ENCODE data around the gene GABRG3. TPM values are rescaled to one million over a fixed set of nuclear protein-coding genes. Genes with fewer than 3 reads are reported as not detected.

GABRG3 gene
- total RNA-seq, 1 donor from 2014 or later: 0.24 TPM

DNA sequence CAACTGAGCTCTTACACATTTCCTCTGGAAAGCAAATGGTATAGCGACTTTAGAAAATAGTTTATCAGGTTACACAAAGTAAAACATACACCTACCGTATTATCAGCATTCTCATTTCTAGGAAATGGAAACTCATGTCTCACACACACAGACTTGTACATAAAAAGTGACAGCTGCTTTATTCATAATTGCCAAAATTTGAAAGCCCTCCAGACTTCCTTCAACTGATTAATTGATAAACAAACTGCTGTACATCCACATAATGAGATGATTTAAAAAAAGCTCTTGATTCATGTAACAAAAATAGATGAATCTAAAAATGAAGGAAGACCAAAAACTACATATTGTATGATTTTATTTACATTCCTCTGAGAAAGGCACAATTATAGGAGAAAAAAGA, 425.5 kb downstream of the GABRG3 start:
- Mint-ChIP-seq H3K9me3 (ENCODE audit: low read depth) (peaks cover 10% of the 10 kb centered on the region), H3K4me3 (ENCODE audit: low read depth) (no peak overlapping the region), H3K27ac (no peak overlapping the region), H3K27me3 (no peaks in the 10 kb centered on the region), H3K4me1 (ENCODE audit: low read depth) (peaks cover 3% of the 10 kb centered on the region), H3K36me3 (ENCODE audit: insufficient read depth) (no peaks in the 10 kb centered on the region)
- TF ChIP-seq, protein P1, sequence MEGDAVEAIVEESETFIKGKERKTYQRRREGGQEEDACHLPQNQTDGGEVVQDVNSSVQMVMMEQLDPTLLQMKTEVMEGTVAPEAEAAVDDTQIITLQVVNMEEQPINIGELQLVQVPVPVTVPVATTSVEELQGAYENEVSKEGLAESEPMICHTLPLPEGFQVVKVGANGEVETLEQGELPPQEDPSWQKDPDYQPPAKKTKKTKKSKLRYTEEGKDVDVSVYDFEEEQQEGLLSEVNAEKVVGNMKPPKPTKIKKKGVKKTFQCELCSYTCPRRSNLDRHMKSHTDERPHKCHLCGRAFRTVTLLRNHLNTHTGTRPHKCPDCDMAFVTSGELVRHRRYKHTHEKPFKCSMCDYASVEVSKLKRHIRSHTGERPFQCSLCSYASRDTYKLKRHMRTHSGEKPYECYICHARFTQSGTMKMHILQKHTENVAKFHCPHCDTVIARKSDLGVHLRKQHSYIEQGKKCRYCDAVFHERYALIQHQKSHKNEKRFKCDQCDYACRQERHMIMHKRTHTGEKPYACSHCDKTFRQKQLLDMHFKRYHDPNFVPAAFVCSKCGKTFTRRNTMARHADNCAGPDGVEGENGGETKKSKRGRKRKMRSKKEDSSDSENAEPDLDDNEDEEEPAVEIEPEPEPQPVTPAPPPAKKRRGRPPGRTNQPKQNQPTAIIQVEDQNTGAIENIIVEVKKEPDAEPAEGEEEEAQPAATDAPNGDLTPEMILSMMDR (IDR thresholded peaks at IDR 0.05; ENCODE audit: unreplicated experiment): no peak
- DNase-seq (ENCODE audit: low spot score, unreplicated experiment): no peak

DNA sequence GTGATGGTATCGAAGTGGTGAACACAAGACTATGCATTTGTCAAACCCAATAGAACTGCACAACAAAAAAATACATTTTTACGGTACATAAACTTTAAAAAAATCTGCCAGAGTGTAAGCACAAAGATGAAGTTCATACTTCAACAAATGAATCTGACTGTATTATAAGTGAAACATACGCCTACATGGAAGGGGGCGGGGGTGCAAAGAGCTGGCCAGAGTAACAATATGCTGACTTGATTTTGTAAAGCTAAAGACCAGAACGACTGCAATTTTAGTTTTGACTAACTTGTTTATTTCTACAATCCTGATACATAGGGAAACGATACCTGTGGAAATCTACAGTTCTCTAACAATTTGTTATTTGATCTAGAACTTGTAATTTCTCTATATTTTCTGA, 426.0 kb downstream of the GABRG3 start:
- Mint-ChIP-seq H3K4me3 (ENCODE audit: low read depth) (no peak overlapping the region), H3K36me3 (ENCODE audit: insufficient read depth) (no peaks in the 10 kb centered on the region), H3K9me3 (ENCODE audit: low read depth) (peaks cover 10% of the 10 kb centered on the region), H3K4me1 (ENCODE audit: low read depth) (peaks cover 3% of the 10 kb centered on the region), H3K27me3 (no peaks in the 10 kb centered on the region), H3K27ac (no peak overlapping the region)
- DNase-seq (ENCODE audit: low spot score, unreplicated experiment): no peak
- TF ChIP-seq, protein P1 (IDR thresholded peaks at IDR 0.05; ENCODE audit: unreplicated experiment): no peak

DNA sequence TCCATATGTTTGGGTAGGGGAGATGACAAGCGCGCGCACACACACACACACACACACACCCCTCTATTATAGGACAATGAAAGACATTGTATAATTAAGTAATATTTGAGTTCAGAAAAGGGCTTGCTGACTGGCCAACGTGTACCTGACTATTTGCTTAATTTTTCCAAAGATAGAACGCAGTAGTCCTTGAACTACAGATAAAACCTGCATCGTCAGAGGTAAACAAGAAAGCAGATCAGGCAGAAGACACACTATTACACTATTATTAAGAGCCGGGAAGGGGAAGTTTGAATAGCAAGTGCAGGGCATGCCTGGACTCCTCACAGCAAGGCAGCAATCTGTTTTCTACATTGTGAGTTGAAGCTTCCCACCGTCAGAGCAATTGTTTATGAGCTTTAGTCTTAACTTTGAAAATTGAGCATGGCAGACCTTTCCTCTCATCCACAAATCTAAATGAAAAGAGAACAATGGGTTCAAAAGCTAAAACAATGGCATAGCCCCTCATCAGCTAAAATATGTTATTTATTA, 427.7 kb downstream of the GABRG3 start:
- H3K27me3 Mint-ChIP-seq: no peaks in the 10 kb centered on the region
- no peak overlapping the region for H3K27ac Mint-ChIP-seq
- no peaks in the 10 kb centered on the region for H3K36me3 Mint-ChIP-seq (ENCODE audit: insufficient read depth)
- DNase-seq (ENCODE audit: low spot score, unreplicated experiment): no peak
- peaks cover 10% of the 10 kb centered on the region for H3K9me3 Mint-ChIP-seq (ENCODE audit: low read depth)
- H3K4me1 Mint-ChIP-seq (ENCODE audit: low read depth): peaks cover 3% of the 10 kb centered on the region
- TF ChIP-seq, protein P1 (IDR thresholded peaks at IDR 0.05; ENCODE audit: unreplicated experiment): no peak
- H3K4me3 Mint-ChIP-seq (ENCODE audit: low read depth): no peak overlapping the region

DNA sequence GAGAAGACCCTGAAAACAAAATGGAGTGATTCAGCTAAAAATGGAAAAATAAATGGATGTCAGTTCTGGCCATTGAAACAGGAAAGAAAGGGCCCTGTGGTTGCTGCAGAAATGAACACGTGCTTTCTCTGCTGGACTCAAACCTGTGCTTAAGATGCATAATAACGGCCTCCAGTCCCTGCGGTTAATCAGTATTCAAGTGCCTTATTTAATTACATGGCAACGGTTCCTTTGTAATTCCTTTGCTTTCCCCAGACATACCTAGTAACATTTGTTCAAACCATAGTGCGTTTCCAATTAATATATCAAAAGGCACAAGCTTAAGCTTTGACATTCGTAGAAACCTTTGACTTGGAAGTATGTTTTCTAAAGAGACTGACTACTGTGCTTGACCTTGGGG, 428.3 kb downstream of the GABRG3 start:
- no peak for DNase-seq (ENCODE audit: low spot score, unreplicated experiment)
- H3K27me3 Mint-ChIP-seq: no peaks in the 10 kb centered on the region
- TF ChIP-seq, protein P1 (IDR thresholded peaks at IDR 0.05; ENCODE audit: unreplicated experiment): no peak
- no peak overlapping the region for H3K27ac Mint-ChIP-seq
- no peaks in the 10 kb centered on the region for H3K36me3 Mint-ChIP-seq (ENCODE audit: insufficient read depth)
- H3K9me3 Mint-ChIP-seq (ENCODE audit: low read depth): peaks cover 10% of the 10 kb centered on the region
- peaks cover 3% of the 10 kb centered on the region for H3K4me1 Mint-ChIP-seq (ENCODE audit: low read depth)
- H3K4me3 Mint-ChIP-seq (ENCODE audit: low read depth): no peak overlapping the region

DNA sequence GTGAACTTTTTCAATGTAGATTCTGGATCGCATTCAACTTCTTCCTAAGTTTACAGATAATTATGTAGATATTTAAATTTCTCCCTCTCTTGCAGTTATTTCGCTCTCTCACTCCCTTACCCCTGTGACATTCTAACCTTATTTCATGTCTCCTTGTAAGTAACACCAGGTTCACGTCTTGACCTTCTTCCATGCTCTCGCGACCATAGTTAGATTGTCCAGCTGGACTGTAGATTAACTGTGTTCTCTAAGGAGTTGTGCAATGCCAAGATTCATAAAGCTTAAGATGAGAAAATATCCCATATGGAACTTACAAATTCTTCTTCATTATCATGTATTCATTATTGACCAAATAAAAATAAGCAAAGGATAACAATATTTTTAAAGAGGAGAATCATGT, 430.5 kb downstream of the GABRG3 start:
- H3K27me3 Mint-ChIP-seq: no peaks in the 10 kb centered on the region
- H3K4me3 Mint-ChIP-seq (ENCODE audit: low read depth): no peak overlapping the region
- H3K9me3 Mint-ChIP-seq (ENCODE audit: low read depth): peaks cover 2% of the 10 kb centered on the region
- DNase-seq (ENCODE audit: low spot score, unreplicated experiment): no peak
- no peak overlapping the region for H3K27ac Mint-ChIP-seq
- H3K36me3 Mint-ChIP-seq (ENCODE audit: insufficient read depth): no peaks in the 10 kb centered on the region
- TF ChIP-seq, protein P1 (IDR thresholded peaks at IDR 0.05; ENCODE audit: unreplicated experiment): no peak
- H3K4me1 Mint-ChIP-seq (ENCODE audit: low read depth): no peaks in the 10 kb centered on the region
